HL-60/S4 treated with retinoic acid at 250 ng/mL for 4 days and 3 days (cell line): Measurements from ENCODE around the gene PRKG1.
"Not testable (repeated sequence)": the region's sequence is repeated elsewhere in the genome, so short reads cannot be mapped to it uniquely, and the experiment has no call there.

ENCODE experiments used
- in situ Hi-C: fragments of 300-500 bp; cut with MboI; formaldehyde crosslinking; loops from 2 replicates; pipeline ENCODE4 v1.7.0; 2022; ENCODE audit warnings: low sequenced_read_pairs

PRKG1 gene

GRCh38 chr10:52226197-52226847 lies 1152.0 kb downstream of the PRKG1 start:
- in situ Hi-C loops, result no loop called here

- in situ Hi-C loops, result no loop called here
Observed at GRCh38 chr10:52228556-52228955, 1154.3 kb downstream of the PRKG1 start.

GRCh38 chr10:52229291-52229931 lies 1155.1 kb downstream of the PRKG1 start:
- in situ Hi-C loops, result no loop called here

- in situ Hi-C loops, result no loop called here
Observed at GRCh38 chr10:52232561-52233350, 1158.5 kb downstream of the PRKG1 start.

- in situ Hi-C loops, result not testable (repeated sequence)
Observed at GRCh38 chr10:52233351-52233991, 1159.2 kb downstream of the PRKG1 start.

GRCh38 chr10:52239771-52240170 lies 1165.5 kb downstream of the PRKG1 start:
- in situ Hi-C loops, result no loop called here

- in situ Hi-C loops, result no loop called here
Observed at GRCh38 chr10:52245547-52245946, 1171.3 kb downstream of the PRKG1 start.

- in situ Hi-C loops, result not testable (repeated sequence)
Observed at GRCh38 chr10:52247929-52248328, 1173.6 kb downstream of the PRKG1 start.

GRCh38 chr10:52248697-52249306 lies 1174.5 kb downstream of the PRKG1 start:
- in situ Hi-C loops, result no loop called here

GRCh38 chr10:52249850-52250395 lies 1175.6 kb downstream of the PRKG1 start:
- in situ Hi-C loops, result no loop called here

GRCh38 chr10:52250510-52250909 lies 1176.2 kb downstream of the PRKG1 start:
- in situ Hi-C loops, result no loop called here

- in situ Hi-C loops, result no loop called here
Observed at GRCh38 chr10:52252307-52252706, 1178.0 kb downstream of the PRKG1 start.

- in situ Hi-C loops, result no loop called here
Observed at GRCh38 chr10:52256832-52257691, 1182.8 kb downstream of the PRKG1 start.

- in situ Hi-C loops, result no loop called here
Observed at GRCh38 chr10:52257692-52258075, 1183.4 kb downstream of the PRKG1 start.

- in situ Hi-C loops, result no loop called here
Observed at GRCh38 chr10:52258799-52259425, 1184.6 kb downstream of the PRKG1 start.

- in situ Hi-C loops, result no loop called here
Observed at GRCh38 chr10:52259426-52259812, 1185.1 kb downstream of the PRKG1 start.

GRCh38 chr10:52261362-52261761 lies 1187.1 kb downstream of the PRKG1 start:
- in situ Hi-C loops, result no loop called here

GRCh38 chr10:52265131-52265926 lies 1191.0 kb downstream of the PRKG1 start:
- in situ Hi-C loops, result no loop called here

GRCh38 chr10:52266858-52267257 lies 1192.6 kb downstream of the PRKG1 start:
- in situ Hi-C loops, result no loop called here
